Measurements from ENCODE around the gene KIZ.

GRCh38 chr20:21182832-21183563, 57.1 kb downstream of the KIZ start:
- TF ChIP-seq CTCF (IDR thresholded peaks at IDR 0.05) (no peak), IRF2 (CRISPR knock-in tag; IDR thresholded peaks at IDR 0.05; ENCODE audit: borderline replicate concordance, low read depth) (no peak), FOXJ3 (CRISPR knock-in tag; IDR thresholded peaks at IDR 0.05; ENCODE audit: borderline replicate concordance) (no peak), JUN (CRISPR knock-in tag; IDR thresholded peaks at IDR 0.05) (no peak), CREB1 (CRISPR knock-in tag; IDR thresholded peaks at IDR 0.05) (no peak), CDX4 (CRISPR knock-in tag; IDR thresholded peaks at IDR 0.05; ENCODE audit: borderline replicate concordance) (no peak), E2F4 (CRISPR knock-in tag; IDR thresholded peaks at IDR 0.05; ENCODE audit: borderline replicate concordance, low read depth) (no peak), ZNF121 (CRISPR knock-in tag; IDR thresholded peaks at IDR 0.05) (no peak), ATF3 (CRISPR knock-in tag; conservative IDR thresholded peaks at IDR 0.05) (no peak), TCF7 (CRISPR knock-in tag; IDR thresholded peaks at IDR 0.05; ENCODE audit: low read depth) (no peak), SP1 (CRISPR knock-in tag; conservative IDR thresholded peaks at IDR 0.05) (no peak)
